ENCODE measurements around the gene KLHL22.

- TF ChIP-seq, protein P1, sequence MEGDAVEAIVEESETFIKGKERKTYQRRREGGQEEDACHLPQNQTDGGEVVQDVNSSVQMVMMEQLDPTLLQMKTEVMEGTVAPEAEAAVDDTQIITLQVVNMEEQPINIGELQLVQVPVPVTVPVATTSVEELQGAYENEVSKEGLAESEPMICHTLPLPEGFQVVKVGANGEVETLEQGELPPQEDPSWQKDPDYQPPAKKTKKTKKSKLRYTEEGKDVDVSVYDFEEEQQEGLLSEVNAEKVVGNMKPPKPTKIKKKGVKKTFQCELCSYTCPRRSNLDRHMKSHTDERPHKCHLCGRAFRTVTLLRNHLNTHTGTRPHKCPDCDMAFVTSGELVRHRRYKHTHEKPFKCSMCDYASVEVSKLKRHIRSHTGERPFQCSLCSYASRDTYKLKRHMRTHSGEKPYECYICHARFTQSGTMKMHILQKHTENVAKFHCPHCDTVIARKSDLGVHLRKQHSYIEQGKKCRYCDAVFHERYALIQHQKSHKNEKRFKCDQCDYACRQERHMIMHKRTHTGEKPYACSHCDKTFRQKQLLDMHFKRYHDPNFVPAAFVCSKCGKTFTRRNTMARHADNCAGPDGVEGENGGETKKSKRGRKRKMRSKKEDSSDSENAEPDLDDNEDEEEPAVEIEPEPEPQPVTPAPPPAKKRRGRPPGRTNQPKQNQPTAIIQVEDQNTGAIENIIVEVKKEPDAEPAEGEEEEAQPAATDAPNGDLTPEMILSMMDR (IDR thresholded peaks at IDR 0.05) = no peak
- no peak for TF ChIP-seq POLR2A (IDR thresholded peaks at IDR 0.05)
These were observed 5.2 kb downstream of the KLHL22 start for GRCh38 chr22:20490183-20490940.
